Keratinocyte (primary cell): Measurements from ENCODE around the gene TPCN2. TPM values are rescaled to one million over a fixed set of nuclear protein-coding genes. Genes with fewer than 3 reads are reported as not detected.

Experiments
- DNase-seq: peaks from one replicate; pipeline ENCODE4 v3.0.0-alpha.2; 2011; ENCODE audit warnings: low read depth, missing footprints, low spot score
- FAIRE-seq: peaks from 2 replicates; lab custom pipeline; 2011; peaks lifted over from hg19 to GRCh38; lab: Jason Lieb, UNC
- H2AFZ ChIP-seq: 2 replicates; pipeline ENCODE4 v1.6.0; 2012; ENCODE audit warnings: low read length, control low read depth, inconsistent platforms; ENCODE audit not compliant: control insufficient read depth
- H3K27ac ChIP-seq: 2 replicates; pipeline ENCODE4 v1.5.1; 2011; ENCODE audit warnings: low read length; ENCODE audit not compliant: control insufficient read depth, insufficient read depth
- H3K27me3 ChIP-seq: 3 replicates; pipeline ENCODE4 v1.6.0; 2011; ENCODE audit warnings: low read length; ENCODE audit not compliant: control insufficient read depth, insufficient read depth; ENCODE audit errors: extremely low read depth
- H3K36me3 ChIP-seq, 2 experiments: 2 replicates in 1 of 2; 3 replicates in 1 of 2; pipeline ENCODE4 v1.5.1; 2011; ENCODE audit warnings: low read length in 2 of 2, mild to moderate bottlenecking in 1 of 2; ENCODE audit not compliant: control insufficient read depth in 2 of 2, insufficient read depth in 2 of 2; ENCODE audit errors: extremely low read depth in 1 of 2
- H3K4me1 ChIP-seq: 3 replicates; pipeline ENCODE4 v1.5.1; 2011; ENCODE audit warnings: low read length; ENCODE audit not compliant: control insufficient read depth, insufficient read depth; ENCODE audit errors: extremely low read depth
- H3K4me2 ChIP-seq: 3 replicates; pipeline ENCODE4 v1.6.0; 2011; ENCODE audit warnings: low read depth, low read length; ENCODE audit not compliant: control insufficient read depth, insufficient read depth; ENCODE audit errors: extremely low read depth
- H3K4me3 ChIP-seq, 3 experiments: fragments of 200-600 bp in 1 of 3; sonication (generic) in 1 of 3; 2 replicates in 2 of 3; 3 replicates in 1 of 3; pipeline ENCODE4 v1.5.1; 2011 to 2016; ENCODE audit warnings: low read length in 3 of 3, mild to moderate bottlenecking in 3 of 3, control low read depth in 2 of 3, inconsistent platforms in 1 of 3, low read depth in 1 of 3, mixed read lengths in 1 of 3, mixed run types in 1 of 3, moderate library complexity in 1 of 3; ENCODE audit not compliant: control insufficient read depth in 2 of 3, insufficient read depth in 2 of 3; ENCODE audit errors: extremely low read depth in 1 of 3
- H3K79me2 ChIP-seq: 2 replicates; pipeline ENCODE4 v1.6.0; 2012; ENCODE audit warnings: low read length; ENCODE audit not compliant: control insufficient read depth, insufficient read depth
- H3K9ac ChIP-seq: 3 replicates; pipeline ENCODE4 v1.6.0; 2011; ENCODE audit warnings: low read length; ENCODE audit not compliant: control insufficient read depth, insufficient read depth; ENCODE audit errors: extremely low read depth
- H3K9me1 ChIP-seq: 3 replicates; pipeline ENCODE4 v1.6.0; 2011; ENCODE audit warnings: low read length; ENCODE audit not compliant: control insufficient read depth, insufficient read depth; ENCODE audit errors: extremely low read depth
- H3K9me3 ChIP-seq: 2 replicates; pipeline ENCODE4 v1.5.1; 2012; ENCODE audit warnings: low read depth, low read length; ENCODE audit not compliant: control insufficient read depth
- H4K20me1 ChIP-seq: 3 replicates; pipeline ENCODE4 v1.6.0; 2011; ENCODE audit warnings: low read length; ENCODE audit not compliant: control insufficient read depth, insufficient read depth; ENCODE audit errors: extremely low read depth
- CTCF ChIP-seq, 3 experiments: IDR thresholded peaks in 1 of 3; conservative IDR thresholded peaks in 1 of 3; optimal IDR thresholded peaks in 1 of 3; 2 replicates in 2 of 3; 3 replicates in 1 of 3; pipeline versions ENCODE3 to v1.5.1; 2011; ENCODE audit warnings: low read length in 3 of 3, mild to moderate bottlenecking in 3 of 3, moderate library complexity in 2 of 3, control low read depth in 1 of 3, inconsistent platforms in 1 of 3; ENCODE audit not compliant: insufficient read depth in 2 of 3; ENCODE audit errors: extremely low read depth in 1 of 3
- EZH2 ChIP-seq: IDR thresholded peaks from one replicate; pipeline ENCODE4 v1.6.1; 2012; ENCODE audit warnings: inconsistent platforms, mild to moderate bottlenecking, low read length, moderate library complexity
- dilution Hi-C: fragments of 300-500 bp; cut with MboI; formaldehyde crosslinking; loops from one replicate; pipeline ENCODE4 v1.7.0; 2020; ENCODE audit warnings: low sequenced_read_pairs; ENCODE audit not compliant: extremely low pct_ligation_motif_present
- polyA plus RNA-seq, 5 experiments: library from polyadenylated mRNA; depleted of rRNA in 3 of 5; stranded (reverse) in 3 of 5; stranded (forward) in 1 of 5; unstranded in 1 of 5; fragments of >200 nt; gene quantifications; 1 replicate in 1 of 5; 2 replicates in 3 of 5; 3 replicates in 1 of 5; pipeline versions ENCODE4 v1.2.1 to v1.2.3, GENCODE V29; 2011 to 2012; ENCODE audit warnings: missing spikeins in 2 of 5, low read depth in 1 of 5, low replicate concordance in 1 of 5

The TPCN2 gene
- polyA plus RNA-seq, 1 donor (not counting 4 experiments of a cell fraction or from before 2014, with no cell fraction given) = 7.7 TPM

- Histone ChIP-seq H3K79me2 (no peaks in the 10 kb centered on the region), H3K9ac (no peak overlapping the region), H3K9me1 (no peaks in the 10 kb centered on the region), H3K27me3 (no peaks in the 10 kb centered on the region), H2AFZ (no peak overlapping the region), H3K4me2 (no peak overlapping the region), H3K27ac (no peak overlapping the region), H4K20me1 (no peaks in the 10 kb centered on the region), H3K4me1 (peaks cover 5% of the 10 kb centered on the region), H3K4me3 (no peak overlapping the region), H3K9me3 (no peaks in the 10 kb centered on the region), H3K36me3 (peaks cover 11 to 31% of the 10 kb centered on the region in 2 experiments)
- dilution Hi-C loops = no loop called here
- FAIRE-seq (no peak), DNase-seq (no peak)
- no peak for TF ChIP-seq CTCF (optimal IDR thresholded peaks at IDR 0.05 in 1 of 3, IDR thresholded peaks at IDR 0.05 in 1 of 3, conservative IDR thresholded peaks at IDR 0.05 in 1 of 3; ENCODE audit: extremely low read depth in 1 of 3, insufficient read depth in 2 of 3, low read length in 3 of 3)
- TF ChIP-seq EZH2 = no peak
Measured at GRCh38 chr11:69087133-69087524, 38.4 kb downstream of the TPCN2 start.

- no peak overlapping the region for H3K9ac ChIP-seq
- H3K36me3 ChIP-seq = peaks cover 10 to 31% of the 10 kb centered on the region in 2 experiments
- H3K27ac ChIP-seq = no peak overlapping the region
- no peaks in the 10 kb centered on the region for H3K9me1 ChIP-seq
- no peak for TF ChIP-seq CTCF (optimal IDR thresholded peaks at IDR 0.05 in 1 of 3, IDR thresholded peaks at IDR 0.05 in 1 of 3, conservative IDR thresholded peaks at IDR 0.05 in 1 of 3; ENCODE audit: extremely low read depth in 1 of 3, insufficient read depth in 2 of 3, low read length in 3 of 3)
- TF ChIP-seq EZH2 = no peak
- no peaks in the 10 kb centered on the region for H4K20me1 ChIP-seq
- H3K79me2 ChIP-seq = no peaks in the 10 kb centered on the region
- H3K9me3 ChIP-seq = no peaks in the 10 kb centered on the region
- H3K27me3 ChIP-seq = no peaks in the 10 kb centered on the region
- FAIRE-seq (no peak), DNase-seq (no peak)
- H3K4me1 ChIP-seq = peaks cover 5% of the 10 kb centered on the region
- no peak overlapping the region for H3K4me2 ChIP-seq
- dilution Hi-C loops = no loop called here
- no peak overlapping the region for H3K4me3 ChIP-seq
- H2AFZ ChIP-seq = no peak overlapping the region
Measured at GRCh38 chr11:69087811-69088210, 39.1 kb downstream of the TPCN2 start.
